CD14-positive monocyte (primary cell): ENCODE data around the gene RPS6KA4. TPM values are rescaled to one million over a fixed set of nuclear protein-coding genes. Genes with fewer than 3 reads are reported as not detected.

Experiments
- DNase-seq, 3 donors: peaks; one replicate each; pipeline ENCODE4 v3.0.0-alpha.2; 2011 to 2022
- H2AFZ ChIP-seq: 2 replicates; pipeline ENCODE4 v1.6.0; 2012; ENCODE audit warnings: mild to moderate bottlenecking, low read depth, low read length, inconsistent platforms; ENCODE audit not compliant: insufficient read depth, poor library complexity, severe bottlenecking
- H3K27ac ChIP-seq, 2 donors: 1 replicate in 1 of 2; 2 replicates in 1 of 2; pipeline ENCODE4 v1.5.1; 2012 to 2013; ENCODE audit warnings: low read length in 2 of 2, control low read depth in 1 of 2, inconsistent platforms in 1 of 2, low read depth in 1 of 2, mild to moderate bottlenecking in 1 of 2
- H3K27me3 ChIP-seq, 2 donors: one replicate each; pipeline versions ENCODE4 v1.6.0 to v1.6.1; 2011 to 2013; ENCODE audit warnings: low read length in 2 of 2; ENCODE audit not compliant: control insufficient read depth in 2 of 2, insufficient read depth in 2 of 2
- H3K36me3 ChIP-seq, 2 donors: replicated peaks in 1 of 2; 1 replicate in 1 of 2; 2 replicates in 1 of 2; pipeline versions ENCODE4 v1.5.1 to v1.6.1; 2012 to 2013; ENCODE audit warnings: low read length in 2 of 2, control low read depth in 1 of 2, inconsistent platforms in 1 of 2, mild to moderate bottlenecking in 1 of 2; ENCODE audit not compliant: insufficient read depth in 2 of 2, control insufficient read depth in 1 of 2
- H3K4me1 ChIP-seq, 2 donors: 1 replicate in 1 of 2; 2 replicates in 1 of 2; pipeline versions ENCODE4 v1.5.1 to v1.6.1; 2012 to 2013; ENCODE audit warnings: low read length in 2 of 2, control low read depth in 1 of 2, inconsistent platforms in 1 of 2, mild to moderate bottlenecking in 1 of 2, moderate library complexity in 1 of 2; ENCODE audit not compliant: insufficient read depth in 2 of 2, control insufficient read depth in 1 of 2
- H3K4me2 ChIP-seq: replicated peaks from 2 replicates; pipeline ENCODE3; 2012; ENCODE audit warnings: low read length, moderate library complexity, mild to moderate bottlenecking; ENCODE audit not compliant: poor library complexity, severe bottlenecking; ENCODE audit errors: extremely low read depth
- H3K4me3 ChIP-seq, 3 experiments: fragments of 200-600 bp in 1 of 3; sonication (generic) in 1 of 3; replicated peaks in 1 of 3; 1 replicate in 2 of 3; 2 replicates in 1 of 3; pipeline ENCODE4 v1.5.1; 2011 to 2013; ENCODE audit warnings: low read length in 3 of 3, mild to moderate bottlenecking in 3 of 3, control low read depth in 2 of 3, low read depth in 2 of 3, inconsistent platforms in 1 of 3, moderate library complexity in 1 of 3
- H3K79me2 ChIP-seq: 2 replicates; pipeline ENCODE4 v1.6.0; 2012; ENCODE audit warnings: mild to moderate bottlenecking, control low read depth, inconsistent platforms, low read length, moderate library complexity; ENCODE audit not compliant: insufficient read depth
- H3K9ac ChIP-seq: 2 replicates; pipeline ENCODE4 v1.6.0; 2017; ENCODE audit warnings: low read length, mild to moderate bottlenecking; ENCODE audit not compliant: insufficient read depth, poor library complexity, severe bottlenecking
- H3K9me3 ChIP-seq, 2 donors: replicated peaks in 1 of 2; 1 replicate in 1 of 2; 2 replicates in 1 of 2; pipeline versions ENCODE4 v1.5.1 to v1.6.1; 2012 to 2013; ENCODE audit warnings: low read length in 2 of 2, control low read depth in 1 of 2; ENCODE audit not compliant: control insufficient read depth in 1 of 2, insufficient read depth in 1 of 2
- H4K20me1 ChIP-seq: 2 replicates; pipeline ENCODE4 v1.6.0; 2012; ENCODE audit warnings: mild to moderate bottlenecking, low read length, control low read depth, moderate library complexity; ENCODE audit not compliant: insufficient read depth
- H3K27ac Mint-ChIP-seq, 7 donors: one replicate each; pipeline ENCODE4 v1.8.0; 2020; ENCODE audit warnings: mild to moderate bottlenecking in 7 of 7, mixed read lengths in 7 of 7, moderate library complexity in 6 of 7, inconsistent platforms in 2 of 7
- H3K27me3 Mint-ChIP-seq, 3 donors: one replicate each; pipeline ENCODE4 v1.8.0; 2021 to 2022; ENCODE audit warnings: low read depth in 3 of 3, mild to moderate bottlenecking in 3 of 3, mixed read lengths in 3 of 3, moderate library complexity in 3 of 3, inconsistent platforms in 1 of 3
- H3K36me3 Mint-ChIP-seq, 2 donors: one replicate each; pipeline ENCODE4 v1.8.0; 2020; ENCODE audit warnings: mixed read lengths in 2 of 2, inconsistent platforms in 1 of 2, mild to moderate bottlenecking in 1 of 2
- H3K4me1 Mint-ChIP-seq: one replicate; pipeline ENCODE4 v1.8.0; 2020; ENCODE audit warnings: mild to moderate bottlenecking, mixed read lengths
- H3K4me3 Mint-ChIP-seq, 2 donors: one replicate each; pipeline ENCODE4 v1.8.0; 2020; ENCODE audit warnings: mild to moderate bottlenecking in 2 of 2, mixed read lengths in 2 of 2, moderate library complexity in 1 of 2
- H3K9me3 Mint-ChIP-seq, 7 donors: one replicate each; pipeline ENCODE4 v1.8.0; 2020 to 2022; ENCODE audit warnings: mixed read lengths in 7 of 7, mild to moderate bottlenecking in 6 of 7, moderate library complexity in 6 of 7, inconsistent platforms in 2 of 7
- CTCF ChIP-seq: fragments of 200-600 bp; IDR thresholded peaks from one replicate; pipeline ENCODE4 v1.8.0; 2022; ENCODE audit warnings: antibody characterized with exemption, mild to moderate bottlenecking
- WGBS: methylation state at CpG from one replicate; pipeline ENCODE4 v1.1.5; 2013; ENCODE audit warnings: missing lambda C conversion rate; ENCODE audit not compliant: insufficient coverage; 5-methylcytosine and 5-hydroxymethylcytosine counted together
- intact Hi-C, 2 donors: fragments of 100-400 bp; cut with micrococcal nuclease; formaldehyde crosslinking; loops; one replicate each; pipeline versions ENCODE4 v1.15.0 to v1.15.1; 2023
- polyA plus RNA-seq, 3 donors: library from polyadenylated mRNA; depleted of rRNA in 1 of 3; unstranded in 2 of 3; stranded (reverse) in 1 of 3; fragments of 300-500 nt in 2 of 3; fragments of >200 nt in 1 of 3; fragmentation: Illumina TruSeq in 2 of 3; gene quantifications; 1 replicate in 2 of 3; 2 replicates in 1 of 3; pipeline ENCODE4 v1.2.3, GENCODE V29; 2012 to 2021

RPS6KA4 gene
- polyA plus RNA-seq, 3 donors: 16.2 to 110 (median 24.5) TPM

GRCh38 chr11:64368673-64369074 lies 9.7 kb downstream of the RPS6KA4 start:
- Mint-ChIP-seq H3K27me3 (peaks cover 0 to 3% (median 0%) of the 10 kb centered on the region in 3 donors), H3K27ac (no peak overlapping the region), H3K9me3 (peaks cover 0 to 5% (median 3%) of the 10 kb centered on the region in 7 donors), H3K4me3 (no peak overlapping the region), H3K4me1 (peaks cover 10% of the 10 kb centered on the region), H3K36me3 (peaks cover 58 to 81% of the 10 kb centered on the region in 2 donors)
- H3K27ac ChIP-seq: no peak overlapping the region
- no peak overlapping the region for H3K4me2 ChIP-seq
- intact Hi-C loops: no loop called here
- no peak for TF ChIP-seq CTCF
- DNase-seq: no peak
- peaks cover 20% of the 10 kb centered on the region for H3K79me2 ChIP-seq
- peaks cover 8 to 10% of the 10 kb centered on the region in 2 donors for H3K4me1 ChIP-seq
- no peaks in the 10 kb centered on the region for H3K27me3 ChIP-seq
- peaks cover 74% of the 10 kb centered on the region for H4K20me1 ChIP-seq
- no peaks in the 10 kb centered on the region for H3K9me3 ChIP-seq
- no peak overlapping the region for H2AFZ ChIP-seq
- H3K4me3 ChIP-seq: no peak overlapping the region
- WGBS: 99% methylated on average over 26 of the region's 28 CpGs
- H3K36me3 ChIP-seq: peaks cover 60 to 87% of the 10 kb centered on the region in 2 donors
- H3K9ac ChIP-seq: no peak overlapping the region

- no peak overlapping the region for H3K9ac ChIP-seq
- peaks cover 14% of the 10 kb centered on the region for H3K79me2 ChIP-seq
- no peak overlapping the region for H3K27ac ChIP-seq
- DNase-seq: no peak
- TF ChIP-seq CTCF: no peak
- Mint-ChIP-seq H3K36me3 (peaks cover 52 to 72% of the 10 kb centered on the region in 2 donors), H3K4me1 (peaks cover 12% of the 10 kb centered on the region), H3K27me3 (peaks cover 0 to 3% (median 0%) of the 10 kb centered on the region in 3 donors), H3K9me3 (peaks cover 0 to 5% (median 3%) of the 10 kb centered on the region in 7 donors), H3K4me3 (no peak overlapping the region), H3K27ac (peak overlapping the region in 2 of 7 donors; percentile 46 to 57)
- WGBS: 97% methylated on average over 70 of the region's 82 CpGs
- no peak overlapping the region for H3K4me3 ChIP-seq
- H3K36me3 ChIP-seq: peaks cover 51 to 76% of the 10 kb centered on the region in 2 donors
- H3K27me3 ChIP-seq: no peaks in the 10 kb centered on the region
- intact Hi-C loops: no loop called here
- peaks cover 10 to 12% of the 10 kb centered on the region in 2 donors for H3K4me1 ChIP-seq
- H2AFZ ChIP-seq: no peak overlapping the region
- peaks cover 65% of the 10 kb centered on the region for H4K20me1 ChIP-seq
- no peaks in the 10 kb centered on the region for H3K9me3 ChIP-seq
- H3K4me2 ChIP-seq: no peak overlapping the region
These were observed 10.8 kb downstream of the RPS6KA4 start for GRCh38 chr11:64369440-64370421.
